Breast epithelium (tissue), 4 donors: ENCODE results near the gene SNX2. TPM values are rescaled to one million over a fixed set of nuclear protein-coding genes. Genes with fewer than 3 reads are reported as not detected.

ENCODE experiments used
- DNase-seq, 2 donors: peaks; one replicate each; pipeline ENCODE4 v3.0.0-alpha.2; 2019; ENCODE audit warnings: low spot score in 2 of 2
- H3K27ac ChIP-seq, 2 donors: fragments of 200-600 bp; sonication (generic) in 1 of 2; one replicate each; pipeline ENCODE4 v1.5.1; 2016 to 2019; ENCODE audit warnings: mild to moderate bottlenecking in 1 of 2
- H3K27me3 ChIP-seq, 2 donors: fragments of 200-600 bp; sonication (generic) in 1 of 2; one replicate each; pipeline versions ENCODE4 v1.5.1 to v1.6.0; 2017 to 2019; ENCODE audit warnings: control low read depth in 1 of 2, mild to moderate bottlenecking in 1 of 2
- H3K36me3 ChIP-seq: fragments of 200-600 bp; one replicate; pipeline ENCODE4 v1.5.1; 2019
- H3K4me1 ChIP-seq, 2 donors: fragments of 200-600 bp; sonication (generic); one replicate each; pipeline ENCODE4 v1.5.1; 2016 to 2019; ENCODE audit warnings: control low read depth in 1 of 2
- H3K4me3 ChIP-seq, 3 donors: fragments of 200-600 bp; sonication (generic); 1 replicate in 2 of 3; 2 replicates in 1 of 3; pipeline ENCODE4 v1.5.1; 2016 to 2019; ENCODE audit warnings: mild to moderate bottlenecking in 3 of 3, moderate library complexity in 2 of 3
- H3K9me3 ChIP-seq, 2 donors: fragments of 200-600 bp; sonication (generic) in 1 of 2; one replicate each; pipeline ENCODE4 v1.5.1; 2016 to 2019; ENCODE audit warnings: control low read depth in 1 of 2
- POLR2A ChIP-seq: fragments of 450-650 bp; IDR thresholded peaks from one replicate; pipeline ENCODE4 v1.6.1; 2016; ENCODE audit warnings: antibody characterized with exemption, mild to moderate bottlenecking, moderate library complexity
- POLR2AphosphoS5 ChIP-seq, 3 donors: sonication (generic); formaldehyde crosslinking; IDR thresholded peaks; one replicate each; pipeline ENCODE4 v1.6.1; 2017; ENCODE audit warnings: antibody characterized with exemption in 3 of 3
- intact Hi-C: fragments of 100-400 bp; cut with DNase I; formaldehyde crosslinking; loops from one replicate; pipeline ENCODE4 v1.15.1; 2023; ENCODE audit warnings: low total_unique reads
- total RNA-seq, 3 donors: library from RNA; depleted of rRNA; stranded (reverse); fragments of >200 nt; gene quantifications; one replicate each; pipeline ENCODE4 v1.1.0, GENCODE V29; 2016
- TF ChIP-seq, protein P1 (sequence below), 3 donors: fragments of 450-650 bp; IDR thresholded peaks; one replicate each; pipeline ENCODE4 v1.5.1; 2016 to 2017; ENCODE audit warnings: antibody characterized with exemption in 3 of 3, mild to moderate bottlenecking in 3 of 3, moderate library complexity in 3 of 3

Gene SNX2
- total RNA-seq, 3 donors from 2014 or later, result 75.7 to 102 (median 79.8) TPM

DNA sequence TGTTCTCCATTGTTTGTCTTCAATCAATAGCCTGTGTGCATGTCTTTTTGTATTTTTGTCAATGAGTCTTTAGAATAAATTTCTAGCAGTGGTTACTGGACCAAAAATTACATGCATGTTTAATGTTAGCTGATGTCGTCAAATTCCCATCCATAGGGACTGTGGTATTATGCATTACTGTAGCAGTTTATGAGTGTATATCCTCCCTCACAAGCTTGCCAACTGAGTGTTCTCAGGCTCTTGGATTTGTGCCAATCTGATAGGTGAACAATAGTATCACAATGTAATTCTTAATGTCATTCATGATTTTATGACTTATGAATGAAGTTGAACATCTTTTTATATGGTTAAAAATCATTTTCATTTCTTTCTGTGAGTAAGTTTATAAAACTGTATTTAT, 83.6 kb downstream of the SNX2 start:
- no peak for TF ChIP-seq POLR2A
- TF ChIP-seq, protein P1, sequence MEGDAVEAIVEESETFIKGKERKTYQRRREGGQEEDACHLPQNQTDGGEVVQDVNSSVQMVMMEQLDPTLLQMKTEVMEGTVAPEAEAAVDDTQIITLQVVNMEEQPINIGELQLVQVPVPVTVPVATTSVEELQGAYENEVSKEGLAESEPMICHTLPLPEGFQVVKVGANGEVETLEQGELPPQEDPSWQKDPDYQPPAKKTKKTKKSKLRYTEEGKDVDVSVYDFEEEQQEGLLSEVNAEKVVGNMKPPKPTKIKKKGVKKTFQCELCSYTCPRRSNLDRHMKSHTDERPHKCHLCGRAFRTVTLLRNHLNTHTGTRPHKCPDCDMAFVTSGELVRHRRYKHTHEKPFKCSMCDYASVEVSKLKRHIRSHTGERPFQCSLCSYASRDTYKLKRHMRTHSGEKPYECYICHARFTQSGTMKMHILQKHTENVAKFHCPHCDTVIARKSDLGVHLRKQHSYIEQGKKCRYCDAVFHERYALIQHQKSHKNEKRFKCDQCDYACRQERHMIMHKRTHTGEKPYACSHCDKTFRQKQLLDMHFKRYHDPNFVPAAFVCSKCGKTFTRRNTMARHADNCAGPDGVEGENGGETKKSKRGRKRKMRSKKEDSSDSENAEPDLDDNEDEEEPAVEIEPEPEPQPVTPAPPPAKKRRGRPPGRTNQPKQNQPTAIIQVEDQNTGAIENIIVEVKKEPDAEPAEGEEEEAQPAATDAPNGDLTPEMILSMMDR (IDR thresholded peaks at IDR 0.05), result no peak
- TF ChIP-seq POLR2AphosphoS5 (IDR thresholded peaks at IDR 0.05), result no peak
- Histone ChIP-seq H3K4me1 (no peaks in the 10 kb centered on the region), H3K9me3 (no peaks in the 10 kb centered on the region), H3K27me3 (no peaks in the 10 kb centered on the region), H3K36me3 (no peaks in the 10 kb centered on the region), H3K27ac (no peak overlapping the region), H3K4me3 (no peak overlapping the region)
- intact Hi-C loops, result no loop called here
- no peak for DNase-seq

DNA sequence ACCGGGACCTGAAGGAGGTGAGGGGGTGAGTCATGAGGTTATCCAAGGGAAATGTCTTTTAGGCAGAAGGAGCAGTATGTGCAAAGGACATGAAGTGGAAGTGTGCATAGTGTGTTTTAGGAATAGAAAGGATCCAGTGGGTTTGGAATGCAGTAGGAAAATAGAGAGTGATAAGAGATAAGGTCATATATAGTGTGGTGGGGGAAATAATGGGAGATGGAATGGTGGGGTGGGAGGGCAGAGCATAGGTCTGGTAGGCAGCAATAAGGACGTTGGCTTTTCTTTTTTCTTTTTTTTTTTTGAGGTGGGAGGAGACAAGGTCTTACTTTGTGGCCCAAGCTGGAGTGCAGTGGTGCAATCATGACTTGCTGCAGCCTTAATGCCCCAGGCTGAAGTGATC, 88.4 kb downstream of the SNX2 start:
- no peak for TF ChIP-seq POLR2AphosphoS5 (IDR thresholded peaks at IDR 0.05)
- Histone ChIP-seq H3K4me1 (no peaks in the 10 kb centered on the region), H3K27ac (no peak overlapping the region), H3K27me3 (no peaks in the 10 kb centered on the region), H3K9me3 (no peaks in the 10 kb centered on the region), H3K4me3 (no peak overlapping the region), H3K36me3 (no peaks in the 10 kb centered on the region)
- no peak for DNase-seq
- intact Hi-C loops, result no loop called here

DNA sequence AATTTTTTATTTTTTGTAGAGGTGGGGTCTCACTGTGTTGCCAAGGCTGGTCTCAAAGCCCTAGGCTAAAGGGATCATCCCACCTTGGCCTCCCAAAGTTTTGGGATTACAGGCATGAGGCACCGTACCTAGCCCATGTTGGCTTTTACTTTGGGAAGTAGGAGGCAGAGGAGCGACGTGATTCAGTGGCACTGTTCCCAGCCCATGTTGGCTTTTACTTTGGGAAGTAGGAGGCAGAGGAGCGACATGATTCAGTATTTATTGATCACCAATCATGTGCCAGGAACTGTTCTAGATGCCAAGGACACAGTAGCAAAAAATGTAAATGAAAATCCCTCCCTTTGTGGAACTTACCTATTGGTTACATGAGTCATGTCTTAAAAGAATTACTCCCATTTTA, 88.8 kb downstream of the SNX2 start:
- Histone ChIP-seq H3K4me1 (no peaks in the 10 kb centered on the region), H3K27ac (no peak overlapping the region), H3K4me3 (no peak overlapping the region), H3K36me3 (no peaks in the 10 kb centered on the region), H3K27me3 (no peaks in the 10 kb centered on the region), H3K9me3 (no peaks in the 10 kb centered on the region)
- TF ChIP-seq POLR2A (no peak), POLR2AphosphoS5 (IDR thresholded peaks at IDR 0.05) (no peak)
- TF ChIP-seq, protein P1 (IDR thresholded peaks at IDR 0.05), result no peak
- intact Hi-C loops, result no loop called here
- DNase-seq, result no peak

DNA sequence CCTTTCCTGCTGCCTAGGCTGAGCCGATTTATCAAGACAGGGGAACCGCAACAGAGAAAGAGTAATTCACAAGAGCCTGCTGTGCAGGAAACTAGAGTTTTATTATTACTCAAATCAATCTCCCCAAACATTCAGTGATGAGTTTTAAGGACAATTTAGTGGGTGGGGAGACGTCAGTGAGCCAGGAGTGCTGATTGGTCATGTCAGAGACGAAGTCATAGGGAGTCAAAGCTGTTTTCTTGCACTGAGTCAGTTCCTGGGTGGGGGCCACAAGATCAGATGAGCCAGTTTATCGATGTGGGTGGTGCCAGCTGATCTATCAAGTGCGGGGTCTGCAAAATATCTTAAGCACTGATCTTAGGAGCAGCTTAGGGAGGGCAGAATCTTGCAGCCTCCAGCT, 89.5 kb downstream of the SNX2 start:
- no peaks in the 10 kb centered on the region for H3K36me3 ChIP-seq
- H3K9me3 ChIP-seq, result no peaks in the 10 kb centered on the region
- no peak overlapping the region for H3K27ac ChIP-seq
- no peaks in the 10 kb centered on the region for H3K27me3 ChIP-seq
- no peak for DNase-seq
- no peak overlapping the region for H3K4me3 ChIP-seq
- H3K4me1 ChIP-seq, result no peaks in the 10 kb centered on the region
- TF ChIP-seq POLR2A (no peak), POLR2AphosphoS5 (IDR thresholded peaks at IDR 0.05) (no peak)
- TF ChIP-seq, protein P1 (IDR thresholded peaks at IDR 0.05), result no peak
- intact Hi-C loops, result no loop called here

DNA sequence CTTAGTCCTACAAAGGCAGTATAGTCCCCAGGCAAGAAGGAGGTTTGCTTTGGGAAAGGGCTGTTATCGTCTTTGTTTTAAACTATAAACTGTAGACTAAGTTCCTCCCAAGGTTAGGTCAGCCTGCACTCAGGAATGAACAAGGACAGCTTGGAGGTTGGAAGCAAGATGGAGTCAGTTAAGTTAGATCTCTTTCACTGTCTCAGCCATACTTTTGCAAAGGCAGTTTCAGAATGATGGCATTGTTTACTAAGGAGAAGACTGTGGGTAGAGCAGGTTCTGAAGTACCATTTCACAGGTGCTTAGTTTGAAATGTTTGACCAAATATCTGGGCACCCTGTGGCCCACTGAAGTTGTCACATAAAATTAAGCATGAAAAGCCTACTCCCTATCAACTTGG, 90.0 kb downstream of the SNX2 start:
- Histone ChIP-seq H3K9me3 (no peaks in the 10 kb centered on the region), H3K4me1 (no peaks in the 10 kb centered on the region), H3K36me3 (no peaks in the 10 kb centered on the region), H3K27ac (no peak overlapping the region), H3K27me3 (no peaks in the 10 kb centered on the region), H3K4me3 (no peak overlapping the region)
- DNase-seq, result no peak
- TF ChIP-seq, protein P1 (IDR thresholded peaks at IDR 0.05), result no peak
- no peak for TF ChIP-seq POLR2AphosphoS5 (IDR thresholded peaks at IDR 0.05)
- TF ChIP-seq POLR2A, result no peak
- intact Hi-C loops, result no loop called here

DNA sequence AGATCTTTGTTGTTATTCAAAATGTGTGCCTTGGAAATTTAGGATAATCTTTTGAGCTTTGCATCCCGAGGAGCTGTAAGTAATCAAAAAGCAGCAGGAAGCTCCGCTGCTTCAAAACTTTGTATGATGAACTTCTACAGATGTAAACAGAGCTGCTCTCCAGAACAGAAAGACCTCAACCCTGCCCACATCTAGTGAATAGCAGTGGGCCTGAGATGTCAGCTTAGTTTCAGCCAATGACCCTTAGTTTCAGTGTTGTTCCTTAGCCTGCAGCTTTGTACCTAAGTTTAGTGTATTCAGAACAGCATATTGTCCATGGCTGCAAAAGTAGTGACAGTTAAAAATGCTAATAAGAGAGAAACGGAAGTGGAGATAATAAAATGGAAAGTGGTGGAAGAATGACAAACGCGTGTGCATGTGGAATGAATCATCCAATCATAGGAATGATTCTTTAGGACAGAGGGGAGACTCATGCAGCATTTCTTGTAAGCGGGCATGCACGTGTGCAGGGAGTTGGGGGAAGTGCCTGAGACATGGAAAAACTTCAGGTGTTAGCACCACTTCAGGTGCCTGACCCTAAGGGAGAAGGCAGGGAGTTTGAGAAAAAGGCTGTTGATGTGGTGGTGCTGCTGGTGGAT, 95.5 kb downstream of the SNX2 start:
- no peak for TF ChIP-seq POLR2A
- TF ChIP-seq, protein P1 (IDR thresholded peaks at IDR 0.05), result no peak
- TF ChIP-seq POLR2AphosphoS5 (IDR thresholded peaks at IDR 0.05), result no peak
- H3K27ac ChIP-seq, result no peak overlapping the region
- H3K9me3 ChIP-seq, result no peaks in the 10 kb centered on the region
- no peak overlapping the region for H3K4me3 ChIP-seq
- no peaks in the 10 kb centered on the region for H3K36me3 ChIP-seq
- intact Hi-C loops, result no loop called here
- no peaks in the 10 kb centered on the region for H3K27me3 ChIP-seq
- DNase-seq, result no peak
- no peaks in the 10 kb centered on the region for H3K4me1 ChIP-seq
